Measurements from ENCODE around the gene PAN3.

The PAN3 gene

GRCh38 chr13:28237944-28238343 is 99.6 kb downstream of the PAN3 start:
- no peak for TF ChIP-seq CTCF (IDR thresholded peaks at IDR 0.05)

- TF ChIP-seq CTCF (IDR thresholded peaks at IDR 0.05): no peak
Measured at GRCh38 chr13:28239374-28239773, 101.0 kb downstream of the PAN3 start.

- no peak for TF ChIP-seq CTCF (IDR thresholded peaks at IDR 0.05)
Measured at GRCh38 chr13:28245465-28245864, 107.1 kb downstream of the PAN3 start.

GRCh38 chr13:28246891-28247290 is 108.5 kb downstream of the PAN3 start:
- TF ChIP-seq CTCF (IDR thresholded peaks at IDR 0.05): no peak

- TF ChIP-seq CTCF (IDR thresholded peaks at IDR 0.05): no peak
Measured at GRCh38 chr13:28248080-28248479, 109.7 kb downstream of the PAN3 start.

- TF ChIP-seq CTCF (IDR thresholded peaks at IDR 0.05): no peak
Measured at GRCh38 chr13:28250542-28250941, 112.2 kb downstream of the PAN3 start.

- no peak for TF ChIP-seq CTCF (IDR thresholded peaks at IDR 0.05)
Measured at GRCh38 chr13:28251466-28251865, 113.1 kb downstream of the PAN3 start.

- TF ChIP-seq CTCF (IDR thresholded peaks at IDR 0.05): no peak
Measured at GRCh38 chr13:28252547-28252946, 114.2 kb downstream of the PAN3 start.
